HepG2 (cell line): ENCODE results near the gene ABI3. TPM values are rescaled to one million over a fixed set of nuclear protein-coding genes. Genes with fewer than 3 reads are reported as not detected.

Experiments used
- ARNT ChIP-seq: fragments of 450-650 bp; IDR thresholded peaks from 2 replicates; pipeline ENCODE4 v1.6.1; 2017
- CBFB ChIP-seq: sonication (generic); formaldehyde crosslinking; IDR thresholded peaks from 2 replicates; pipeline ENCODE4 v1.4.0; 2020; ENCODE audit warnings: missing genetic modification reagents
- DNMT1 ChIP-seq: sonication (generic); formaldehyde crosslinking; IDR thresholded peaks from 2 replicates; pipeline ENCODE4 v1.5.1; 2020; ENCODE audit warnings: mild to moderate bottlenecking, missing genetic modification reagents
- FOXP1 ChIP-seq, 2 experiments: fragments of 450-650 bp in 1 of 2; IDR thresholded peaks; 2 replicates each; pipeline ENCODE4 v1.6.1; 2017 to 2018; ENCODE audit warnings: antibody characterized with exemption in 1 of 2
- MAZ ChIP-seq, 2 experiments: sonication (generic) in 1 of 2; formaldehyde crosslinking in 1 of 2; IDR thresholded peaks; 2 replicates each; pipeline versions ENCODE4 v1.5.0 to v1.6.1; 2012 to 2020; ENCODE audit warnings: low read depth in 2 of 2, mild to moderate bottlenecking in 2 of 2, borderline replicate concordance in 1 of 2, improper control_type of control experiment in 1 of 2, low read length in 1 of 2, missing genetic modification reagents in 1 of 2, moderate library complexity in 1 of 2
- PCBP1 ChIP-seq: fragments of 200-400 bp; formaldehyde crosslinking; IDR thresholded peaks from 2 replicates; pipeline ENCODE4 v1.6.1; 2017; ENCODE audit warnings: mild to moderate bottlenecking, low read depth, low read length, borderline replicate concordance
- SRSF9 ChIP-seq: fragments of 200-400 bp; formaldehyde crosslinking; IDR thresholded peaks from 2 replicates; pipeline ENCODE4 v1.6.1; 2018; ENCODE audit warnings: borderline replicate concordance, mild to moderate bottlenecking, low read depth, low read length; ENCODE audit not compliant: insufficient read depth, poor library complexity, severe bottlenecking
- TEF ChIP-seq: sonication (generic); formaldehyde crosslinking; IDR thresholded peaks from 2 replicates; pipeline ENCODE4 v1.5.0; 2020; ENCODE audit warnings: missing genetic modification reagents
- THYN1 ChIP-seq: sonication (generic); formaldehyde crosslinking; IDR thresholded peaks from 2 replicates; pipeline ENCODE4 v1.8.1; 2023; ENCODE audit warnings: low read depth, mild to moderate bottlenecking, moderate library complexity, missing genetic modification reagents, borderline replicate concordance
- TSC22D2 ChIP-seq: sonication (generic); formaldehyde crosslinking; IDR thresholded peaks from 2 replicates; pipeline ENCODE4 v1.5.1; 2020; ENCODE audit warnings: missing genetic modification reagents, mild to moderate bottlenecking, borderline replicate concordance
- ZFP37 ChIP-seq: sonication (generic); formaldehyde crosslinking; IDR thresholded peaks from 2 replicates; pipeline ENCODE4 v1.4.0; 2020; ENCODE audit warnings: missing genetic modification reagents, borderline replicate concordance
- ZKSCAN1 ChIP-seq: fragments of 150-350 bp; IDR thresholded peaks from 2 replicates; pipeline ENCODE4 v1.6.1; 2014; ENCODE audit warnings: low read length
- ZMAT3 ChIP-seq: sonication (generic); formaldehyde crosslinking; conservative IDR thresholded peaks from 2 replicates; pipeline ENCODE4 v1.7.0; 2021; ENCODE audit warnings: missing genetic modification reagents
- ZNF232 ChIP-seq: sonication (generic); formaldehyde crosslinking; IDR thresholded peaks from 2 replicates; pipeline ENCODE4 v1.4.0; 2020; ENCODE audit warnings: missing genetic modification reagents, borderline replicate concordance
- polyA plus RNA-seq, 8 experiments: library from polyadenylated mRNA; depleted of rRNA in 3 of 8; stranded (reverse) in 7 of 8; unstranded in 1 of 8; fragments of >200 nt; fragmentation: Illumina TruSeq in 4 of 8; extraction: Trizol in 4 of 8; gene quantifications; 2 replicates each; pipeline versions ENCODE4 v1.2.1 to v1.2.3, GENCODE V29; 2011 to 2016; ENCODE audit warnings: low read depth in 4 of 8, missing spikeins in 1 of 8, mixed read lengths in 1 of 8; ENCODE audit not compliant: insufficient read depth in 1 of 8
- total RNA-seq, 5 experiments: library from RNA; depleted of rRNA; stranded (reverse); fragments of >200 nt; fragmentation: Illumina TruSeq; extraction: Trizol; gene quantifications; 2 replicates each; pipeline ENCODE4 v1.2.3, GENCODE V29; 2016; ENCODE audit warnings: low read depth in 1 of 5
- TF ChIP-seq, protein P1 (sequence below): sonication (generic); formaldehyde crosslinking; IDR thresholded peaks from 2 replicates; pipeline ENCODE4; 2020; ENCODE audit warnings: missing genetic modification reagents, mild to moderate bottlenecking, borderline replicate concordance
- TF ChIP-seq, protein P2 (sequence below): sonication (generic); formaldehyde crosslinking; IDR thresholded peaks from 2 replicates; pipeline ENCODE4 v1.4.0; 2020; ENCODE audit warnings: missing genetic modification reagents
- TF ChIP-seq, protein P3 (sequence below): sonication (generic); formaldehyde crosslinking; IDR thresholded peaks from 2 replicates; pipeline ENCODE4 v1.8.0; 2022; ENCODE audit warnings: mild to moderate bottlenecking, missing genetic modification reagents; ENCODE audit not compliant: insufficient replicate concordance

ABI3 gene
- total and polyA plus RNA-seq, 2 of the 13 experiments (the other 11 are each of a cell fraction or from before 2014, with no cell fraction given) = not detected

GRCh38 chr17:49180303-49180702 is 30.2 kb upstream of the ABI3 start (continued):
- TF ChIP-seq, protein P1, sequence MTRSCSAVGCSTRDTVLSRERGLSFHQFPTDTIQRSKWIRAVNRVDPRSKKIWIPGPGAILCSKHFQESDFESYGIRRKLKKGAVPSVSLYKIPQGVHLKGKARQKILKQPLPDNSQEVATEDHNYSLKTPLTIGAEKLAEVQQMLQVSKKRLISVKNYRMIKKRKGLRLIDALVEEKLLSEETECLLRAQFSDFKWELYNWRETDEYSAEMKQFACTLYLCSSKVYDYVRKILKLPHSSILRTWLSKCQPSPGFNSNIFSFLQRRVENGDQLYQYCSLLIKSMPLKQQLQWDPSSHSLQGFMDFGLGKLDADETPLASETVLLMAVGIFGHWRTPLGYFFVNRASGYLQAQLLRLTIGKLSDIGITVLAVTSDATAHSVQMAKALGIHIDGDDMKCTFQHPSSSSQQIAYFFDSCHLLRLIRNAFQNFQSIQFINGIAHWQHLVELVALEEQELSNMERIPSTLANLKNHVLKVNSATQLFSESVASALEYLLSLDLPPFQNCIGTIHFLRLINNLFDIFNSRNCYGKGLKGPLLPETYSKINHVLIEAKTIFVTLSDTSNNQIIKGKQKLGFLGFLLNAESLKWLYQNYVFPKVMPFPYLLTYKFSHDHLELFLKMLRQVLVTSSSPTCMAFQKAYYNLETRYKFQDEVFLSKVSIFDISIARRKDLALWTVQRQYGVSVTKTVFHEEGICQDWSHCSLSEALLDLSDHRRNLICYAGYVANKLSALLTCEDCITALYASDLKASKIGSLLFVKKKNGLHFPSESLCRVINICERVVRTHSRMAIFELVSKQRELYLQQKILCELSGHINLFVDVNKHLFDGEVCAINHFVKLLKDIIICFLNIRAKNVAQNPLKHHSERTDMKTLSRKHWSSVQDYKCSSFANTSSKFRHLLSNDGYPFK (CRISPR knock-in tag) = no peak
- no peak for TF ChIP-seq CBFB (CRISPR knock-in tag)
- TF ChIP-seq MAZ (IDR thresholded peaks at IDR 0.05; ENCODE audit: borderline replicate concordance, low read depth, low read length) = no peak
- TF ChIP-seq MAZ (CRISPR knock-in tag; IDR thresholded peaks at IDR 0.05; ENCODE audit: low read depth) = no peak; the same call in 1 of the 2 replicates
- TF ChIP-seq ARNT = no peak
- TF ChIP-seq PCBP1 = no peak
- no peak for TF ChIP-seq TSC22D2 (CRISPR knock-in tag)
- no peak for TF ChIP-seq DNMT1
- TF ChIP-seq ZKSCAN1 = no peak
- no peak for TF ChIP-seq ZMAT3
- TF ChIP-seq, protein P2, sequence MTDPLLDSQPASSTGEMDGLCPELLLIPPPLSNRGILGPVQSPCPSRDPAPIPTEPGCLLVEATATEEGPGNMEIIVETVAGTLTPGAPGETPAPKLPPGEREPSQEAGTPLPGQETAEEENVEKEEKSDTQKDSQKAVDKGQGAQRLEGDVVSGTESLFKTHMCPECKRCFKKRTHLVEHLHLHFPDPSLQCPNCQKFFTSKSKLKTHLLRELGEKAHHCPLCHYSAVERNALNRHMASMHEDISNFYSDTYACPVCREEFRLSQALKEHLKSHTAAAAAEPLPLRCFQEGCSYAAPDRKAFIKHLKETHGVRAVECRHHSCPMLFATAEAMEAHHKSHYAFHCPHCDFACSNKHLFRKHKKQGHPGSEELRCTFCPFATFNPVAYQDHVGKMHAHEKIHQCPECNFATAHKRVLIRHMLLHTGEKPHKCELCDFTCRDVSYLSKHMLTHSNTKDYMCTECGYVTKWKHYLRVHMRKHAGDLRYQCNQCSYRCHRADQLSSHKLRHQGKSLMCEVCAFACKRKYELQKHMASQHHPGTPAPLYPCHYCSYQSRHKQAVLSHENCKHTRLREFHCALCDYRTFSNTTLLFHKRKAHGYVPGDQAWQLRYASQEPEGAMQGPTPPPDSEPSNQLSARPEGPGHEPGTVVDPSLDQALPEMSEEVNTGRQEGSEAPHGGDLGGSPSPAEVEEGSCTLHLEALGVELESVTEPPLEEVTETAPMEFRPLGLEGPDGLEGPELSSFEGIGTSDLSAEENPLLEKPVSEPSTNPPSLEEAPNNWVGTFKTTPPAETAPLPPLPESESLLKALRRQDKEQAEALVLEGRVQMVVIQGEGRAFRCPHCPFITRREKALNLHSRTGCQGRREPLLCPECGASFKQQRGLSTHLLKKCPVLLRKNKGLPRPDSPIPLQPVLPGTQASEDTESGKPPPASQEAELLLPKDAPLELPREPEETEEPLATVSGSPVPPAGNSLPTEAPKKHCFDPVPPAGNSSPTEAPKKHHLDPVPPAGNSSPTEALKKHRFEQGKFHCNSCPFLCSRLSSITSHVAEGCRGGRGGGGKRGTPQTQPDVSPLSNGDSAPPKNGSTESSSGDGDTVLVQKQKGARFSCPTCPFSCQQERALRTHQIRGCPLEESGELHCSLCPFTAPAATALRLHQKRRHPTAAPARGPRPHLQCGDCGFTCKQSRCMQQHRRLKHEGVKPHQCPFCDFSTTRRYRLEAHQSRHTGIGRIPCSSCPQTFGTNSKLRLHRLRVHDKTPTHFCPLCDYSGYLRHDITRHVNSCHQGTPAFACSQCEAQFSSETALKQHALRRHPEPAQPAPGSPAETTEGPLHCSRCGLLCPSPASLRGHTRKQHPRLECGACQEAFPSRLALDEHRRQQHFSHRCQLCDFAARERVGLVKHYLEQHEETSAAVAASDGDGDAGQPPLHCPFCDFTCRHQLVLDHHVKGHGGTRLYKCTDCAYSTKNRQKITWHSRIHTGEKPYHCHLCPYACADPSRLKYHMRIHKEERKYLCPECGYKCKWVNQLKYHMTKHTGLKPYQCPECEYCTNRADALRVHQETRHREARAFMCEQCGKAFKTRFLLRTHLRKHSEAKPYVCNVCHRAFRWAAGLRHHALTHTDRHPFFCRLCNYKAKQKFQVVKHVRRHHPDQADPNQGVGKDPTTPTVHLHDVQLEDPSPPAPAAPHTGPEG (CRISPR knock-in tag) = no peak
- TF ChIP-seq, protein P3, sequence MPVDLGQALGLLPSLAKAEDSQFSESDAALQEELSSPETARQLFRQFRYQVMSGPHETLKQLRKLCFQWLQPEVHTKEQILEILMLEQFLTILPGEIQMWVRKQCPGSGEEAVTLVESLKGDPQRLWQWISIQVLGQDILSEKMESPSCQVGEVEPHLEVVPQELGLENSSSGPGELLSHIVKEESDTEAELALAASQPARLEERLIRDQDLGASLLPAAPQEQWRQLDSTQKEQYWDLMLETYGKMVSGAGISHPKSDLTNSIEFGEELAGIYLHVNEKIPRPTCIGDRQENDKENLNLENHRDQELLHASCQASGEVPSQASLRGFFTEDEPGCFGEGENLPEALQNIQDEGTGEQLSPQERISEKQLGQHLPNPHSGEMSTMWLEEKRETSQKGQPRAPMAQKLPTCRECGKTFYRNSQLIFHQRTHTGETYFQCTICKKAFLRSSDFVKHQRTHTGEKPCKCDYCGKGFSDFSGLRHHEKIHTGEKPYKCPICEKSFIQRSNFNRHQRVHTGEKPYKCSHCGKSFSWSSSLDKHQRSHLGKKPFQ (CRISPR knock-in tag) = no peak
- no peak for TF ChIP-seq SRSF9
- no peak for TF ChIP-seq TEF (CRISPR knock-in tag)
- no peak for TF ChIP-seq FOXP1 (IDR thresholded peaks at IDR 0.05)
- TF ChIP-seq FOXP1 (CRISPR knock-in tag; IDR thresholded peaks at IDR 0.05) = no peak
- TF ChIP-seq ZNF232 (CRISPR knock-in tag) = no peak
- TF ChIP-seq THYN1 = no peak
- no peak for TF ChIP-seq ZFP37
